Effector memory CD4-positive, alpha-beta T cell (primary cell): Measurements from ENCODE around the gene GINS2.

ENCODE experiments used
- DNase-seq, 3 donors: peaks; one replicate each; pipeline ENCODE4 v3.0.0-alpha.2; 2020
- H3K27ac ChIP-seq: 2 replicates; pipeline ENCODE4 v1.7.0; 2013; ENCODE audit warnings: mild to moderate bottlenecking, low read length, moderate library complexity; ENCODE audit not compliant: insufficient read depth, poor library complexity, severe bottlenecking
- H3K27me3 ChIP-seq: replicated peaks from 2 replicates; pipeline ENCODE4 v1.7.0; 2013; ENCODE audit warnings: mild to moderate bottlenecking, low read length; ENCODE audit not compliant: insufficient read depth, control insufficient read depth, poor library complexity, severe bottlenecking
- H3K36me3 ChIP-seq: 2 replicates; pipeline ENCODE4 v1.7.0; 2013; ENCODE audit warnings: mild to moderate bottlenecking, low read length, moderate library complexity; ENCODE audit not compliant: control insufficient read depth, insufficient read depth
- H3K4me1 ChIP-seq: 2 replicates; pipeline ENCODE4 v1.7.0; 2013; ENCODE audit warnings: low read length, mild to moderate bottlenecking; ENCODE audit not compliant: control insufficient read depth, insufficient read depth, poor library complexity, severe bottlenecking
- H3K4me3 ChIP-seq: 2 replicates; pipeline ENCODE4 v1.7.0; 2013; ENCODE audit warnings: low read length, low read depth, mild to moderate bottlenecking; ENCODE audit not compliant: insufficient read depth, poor library complexity, severe bottlenecking
- H3K9me3 ChIP-seq: 2 replicates; pipeline ENCODE4 v1.7.0; 2013; ENCODE audit warnings: mild to moderate bottlenecking, low read length, moderate library complexity; ENCODE audit not compliant: control insufficient read depth

The GINS2 gene

DNA sequence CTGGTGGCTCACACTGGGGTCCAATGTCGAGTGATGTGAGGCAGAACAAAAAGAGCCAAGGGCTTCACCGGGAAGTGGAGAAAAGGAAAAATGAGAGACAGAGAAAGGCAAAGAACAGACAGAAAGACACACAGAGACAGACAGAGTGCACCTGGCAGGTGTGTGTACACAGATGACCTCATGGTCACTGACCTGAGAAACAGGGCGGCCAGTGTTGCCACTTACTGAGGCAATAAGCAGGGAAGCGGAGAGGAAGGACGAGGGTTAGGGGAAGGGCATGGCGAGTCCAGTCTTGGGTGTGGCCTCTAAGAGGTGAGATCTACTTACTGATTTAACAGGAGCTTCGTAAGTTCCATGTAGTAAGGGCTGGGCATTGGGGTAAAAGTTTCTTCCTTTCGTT, 7.5 kb downstream of the GINS2 start:
- DNase-seq: no peak
- Histone ChIP-seq H3K4me3 (no peak overlapping the region), H3K4me1 (no peaks in the 10 kb centered on the region), H3K9me3 (no peaks in the 10 kb centered on the region), H3K27me3 (no peaks in the 10 kb centered on the region), H3K36me3 (no peaks in the 10 kb centered on the region), H3K27ac (no peak overlapping the region)

DNA sequence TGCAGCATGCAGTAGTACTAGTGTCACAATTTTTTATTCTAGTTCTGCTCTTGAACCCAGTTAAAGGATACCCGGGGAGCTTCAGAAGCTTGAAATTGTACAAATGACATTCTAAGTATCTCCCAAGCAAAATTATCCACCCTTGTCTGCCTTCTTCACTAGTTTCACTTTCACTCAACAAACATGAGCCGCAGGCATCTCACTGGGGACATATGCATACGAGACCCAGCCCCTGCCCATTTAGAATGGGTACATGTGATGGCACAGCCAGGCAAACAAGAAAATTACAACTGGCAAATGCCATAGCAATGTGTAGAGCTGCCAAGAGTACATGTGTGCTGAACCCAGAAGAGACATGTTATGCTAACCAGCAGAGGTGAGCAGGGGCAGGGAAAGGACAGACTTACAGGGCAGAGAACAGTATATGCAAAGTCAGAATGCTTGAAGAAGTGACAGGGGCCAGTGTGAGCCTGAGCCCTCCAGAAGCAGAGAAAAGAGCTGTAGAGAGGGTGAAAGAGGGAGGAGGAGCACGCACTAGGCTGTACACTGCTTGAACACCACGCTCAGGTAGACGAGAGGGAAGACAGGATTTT, 8.3 kb downstream of the GINS2 start:
- no peak overlapping the region for H3K4me3 ChIP-seq
- peaks cover 2% of the 10 kb centered on the region for H3K36me3 ChIP-seq
- H3K4me1 ChIP-seq: no peaks in the 10 kb centered on the region
- H3K27ac ChIP-seq: no peak overlapping the region
- H3K27me3 ChIP-seq: no peaks in the 10 kb centered on the region
- H3K9me3 ChIP-seq: no peaks in the 10 kb centered on the region
- no peak for DNase-seq

DNA sequence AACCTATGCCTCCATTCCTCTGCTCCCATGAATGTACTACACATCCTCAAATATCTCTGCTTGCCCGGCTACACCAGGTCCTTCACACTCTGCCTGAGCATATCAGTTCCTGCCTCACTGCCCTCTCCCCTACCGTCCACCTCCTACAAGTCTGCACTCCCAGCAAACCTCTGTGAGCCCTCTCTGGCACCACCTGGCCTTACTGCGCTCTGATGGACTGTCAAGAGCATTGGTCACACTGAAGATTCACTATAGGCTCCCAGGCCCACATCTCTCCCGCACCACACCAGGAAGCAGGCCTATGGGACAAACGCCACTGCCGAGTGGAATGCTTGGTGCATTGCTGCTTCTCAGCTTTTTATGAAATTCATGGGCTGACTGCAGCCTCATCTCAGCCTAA, 8.9 kb downstream of the GINS2 start:
- peaks cover 7% of the 10 kb centered on the region for H3K36me3 ChIP-seq

DNA sequence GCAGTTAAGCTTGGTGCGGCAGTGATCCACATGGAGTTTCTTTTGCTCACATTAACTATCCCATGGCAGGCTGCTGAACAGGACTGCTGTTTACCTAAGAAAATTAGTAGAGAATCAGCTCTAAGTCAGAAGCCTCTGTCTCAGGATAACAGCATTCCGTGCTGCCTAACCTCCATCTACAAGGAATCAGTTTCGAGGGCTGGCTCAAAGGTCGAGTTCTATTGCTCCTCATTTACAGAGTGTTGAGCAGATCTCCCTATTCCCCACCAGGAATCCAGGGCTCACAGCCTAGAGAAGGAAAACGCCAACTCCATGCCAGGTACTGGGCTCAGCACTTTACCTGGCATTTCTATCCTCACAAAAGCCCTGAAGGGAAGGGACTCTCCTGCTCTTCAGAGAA, 9.9 kb downstream of the GINS2 start:
- DNase-seq: no peak
- H3K36me3 ChIP-seq: peaks cover 14% of the 10 kb centered on the region
- H3K4me3 ChIP-seq: no peak overlapping the region
- no peaks in the 10 kb centered on the region for H3K9me3 ChIP-seq
- H3K4me1 ChIP-seq: no peaks in the 10 kb centered on the region
- no peaks in the 10 kb centered on the region for H3K27me3 ChIP-seq
- no peak overlapping the region for H3K27ac ChIP-seq

More for the DNA sequence above, 8.9 kb downstream of the GINS2 start:
- Histone ChIP-seq H3K27ac (no peak overlapping the region), H3K27me3 (no peaks in the 10 kb centered on the region), H3K4me1 (no peaks in the 10 kb centered on the region), H3K9me3 (no peaks in the 10 kb centered on the region), H3K4me3 (no peak overlapping the region)
- no peak for DNase-seq

DNA sequence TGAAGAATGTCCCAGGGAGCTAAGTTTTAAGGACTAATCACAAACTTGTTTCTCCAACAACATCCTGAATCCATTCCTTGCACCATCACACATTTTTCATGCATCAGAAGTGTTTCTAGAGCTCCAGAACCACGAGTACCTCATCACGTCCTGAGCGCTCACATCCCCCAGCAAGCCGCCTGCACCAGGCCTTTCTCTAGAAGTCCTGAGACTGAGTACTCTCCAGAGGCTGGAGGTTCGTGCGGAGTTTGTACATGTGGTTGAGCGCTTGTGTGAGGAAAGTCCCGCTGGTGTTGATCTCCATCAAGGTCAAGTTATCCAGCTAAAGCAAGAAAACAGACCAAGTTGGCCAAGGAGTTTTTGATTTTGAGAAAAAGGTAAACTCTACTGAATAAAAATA, 10.7 kb downstream of the GINS2 start:
- no peak for DNase-seq
- Histone ChIP-seq H3K27me3 (no peaks in the 10 kb centered on the region), H3K4me1 (no peaks in the 10 kb centered on the region), H3K4me3 (no peak overlapping the region), H3K9me3 (no peaks in the 10 kb centered on the region), H3K27ac (no peak overlapping the region), H3K36me3 (peaks cover 15% of the 10 kb centered on the region)

DNA sequence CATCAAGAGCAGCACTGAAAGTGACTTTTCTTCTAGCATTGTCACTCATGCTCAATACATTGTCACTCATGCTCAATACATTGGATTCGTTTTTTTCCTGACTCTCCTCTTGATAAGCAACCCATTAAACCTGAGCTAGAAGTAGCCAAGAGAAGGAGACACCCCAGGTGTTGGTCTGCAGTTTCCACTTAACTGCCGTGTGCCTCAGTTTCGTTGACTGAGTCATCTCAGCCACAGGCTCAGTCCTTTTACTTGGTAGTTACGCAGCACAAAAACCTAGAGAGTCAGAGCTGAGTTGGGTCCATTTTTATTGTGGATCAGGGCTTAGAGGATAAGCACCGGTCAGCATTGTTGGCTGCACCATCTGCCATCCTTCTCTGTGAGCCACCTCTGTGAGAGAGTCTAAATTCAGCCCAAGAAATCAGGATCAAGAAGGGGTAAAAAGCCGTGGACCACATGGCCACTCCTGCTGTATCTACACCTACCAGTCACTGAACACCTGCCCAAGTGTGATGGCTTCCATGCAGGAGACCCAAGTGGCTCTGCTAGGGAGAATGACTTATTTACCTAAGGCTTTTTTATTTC, 11.3 kb downstream of the GINS2 start:
- no peak overlapping the region for H3K4me3 ChIP-seq
- no peaks in the 10 kb centered on the region for H3K4me1 ChIP-seq
- peaks cover 20% of the 10 kb centered on the region for H3K36me3 ChIP-seq
- H3K27ac ChIP-seq: no peak overlapping the region
- no peak for DNase-seq
- H3K27me3 ChIP-seq: no peaks in the 10 kb centered on the region
- H3K9me3 ChIP-seq: no peaks in the 10 kb centered on the region

DNA sequence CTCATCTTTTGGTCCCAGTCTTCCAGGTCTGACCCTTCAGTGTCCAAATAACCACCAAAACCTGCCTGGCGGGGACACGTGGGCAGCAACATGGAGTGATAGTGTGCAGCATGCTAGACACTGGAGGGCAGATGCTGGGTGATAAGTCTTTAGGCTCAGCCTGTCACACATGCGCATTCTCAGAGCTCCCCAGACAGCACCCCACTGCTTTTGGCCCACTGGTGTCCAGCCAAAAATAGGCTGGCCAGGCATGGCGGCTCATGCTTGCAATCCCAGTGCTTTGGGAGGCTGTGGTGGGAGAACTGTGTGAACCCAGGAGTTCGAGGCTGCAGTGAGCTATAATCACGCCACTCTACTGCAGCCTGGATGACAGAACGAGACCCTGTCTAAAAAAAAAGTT, 12.3 kb downstream of the GINS2 start:
- Histone ChIP-seq H3K27me3 (no peaks in the 10 kb centered on the region), H3K4me1 (no peaks in the 10 kb centered on the region), H3K4me3 (no peak overlapping the region), H3K36me3 (peaks cover 28% of the 10 kb centered on the region), H3K27ac (no peak overlapping the region), H3K9me3 (no peaks in the 10 kb centered on the region)
- DNase-seq: no peak

DNA sequence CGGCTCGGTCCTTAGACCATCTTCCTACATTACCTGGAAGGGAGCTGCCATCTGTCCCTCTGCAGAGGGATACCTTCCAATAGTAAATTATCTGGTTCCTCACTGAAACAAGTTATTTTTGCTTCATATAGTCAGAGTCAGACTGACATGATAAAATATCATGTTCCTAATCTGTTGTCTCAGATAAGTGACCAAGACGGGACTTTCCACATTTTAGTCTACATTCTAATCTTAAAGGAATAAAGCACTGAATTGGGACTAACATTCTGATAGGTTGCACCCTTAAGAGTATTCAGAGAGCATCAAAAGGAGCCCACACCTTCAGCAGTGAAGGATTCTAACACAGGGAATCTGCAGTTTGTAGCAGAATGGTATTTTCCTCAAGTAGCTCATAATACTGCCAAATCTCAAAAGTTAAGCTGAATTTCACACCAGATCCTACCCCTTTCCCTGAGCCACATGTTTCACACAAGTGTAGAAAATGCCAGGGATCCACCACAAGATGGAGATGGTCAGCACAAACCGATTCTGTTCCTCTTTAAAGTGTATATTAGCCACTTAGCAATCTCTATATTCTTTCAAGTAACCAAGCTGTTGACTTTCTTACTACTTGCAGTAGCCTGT, 13.4 kb downstream of the GINS2 start:
- Histone ChIP-seq H3K27me3 (no peaks in the 10 kb centered on the region), H3K4me3 (no peak overlapping the region), H3K27ac (no peak overlapping the region), H3K36me3 (peaks cover 37% of the 10 kb centered on the region), H3K4me1 (no peaks in the 10 kb centered on the region), H3K9me3 (no peaks in the 10 kb centered on the region)
- no peak for DNase-seq

DNA sequence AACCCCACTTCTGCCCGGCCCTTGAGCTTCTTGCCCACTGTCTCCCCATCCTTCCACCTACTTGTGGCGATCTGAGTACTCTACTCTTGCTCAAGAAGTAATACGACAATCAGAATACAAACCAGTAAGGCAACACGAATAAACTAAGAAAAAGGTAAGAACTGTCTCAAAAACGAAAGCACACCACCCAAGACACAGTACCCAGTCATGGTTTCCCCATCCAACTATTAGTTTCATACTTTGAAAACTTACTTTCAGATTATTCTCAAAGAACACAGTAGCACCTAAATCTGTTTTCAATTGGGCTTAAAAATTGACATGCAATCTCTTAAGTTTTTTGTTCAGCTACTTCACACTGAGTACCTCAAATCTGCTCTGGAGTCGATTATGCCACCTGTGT, 13.9 kb downstream of the GINS2 start:
- no peak overlapping the region for H3K27ac ChIP-seq
- H3K4me1 ChIP-seq: no peaks in the 10 kb centered on the region
- no peaks in the 10 kb centered on the region for H3K27me3 ChIP-seq
- H3K36me3 ChIP-seq: peaks cover 41% of the 10 kb centered on the region
- H3K9me3 ChIP-seq: no peaks in the 10 kb centered on the region
- H3K4me3 ChIP-seq: no peak overlapping the region
- no peak for DNase-seq

DNA sequence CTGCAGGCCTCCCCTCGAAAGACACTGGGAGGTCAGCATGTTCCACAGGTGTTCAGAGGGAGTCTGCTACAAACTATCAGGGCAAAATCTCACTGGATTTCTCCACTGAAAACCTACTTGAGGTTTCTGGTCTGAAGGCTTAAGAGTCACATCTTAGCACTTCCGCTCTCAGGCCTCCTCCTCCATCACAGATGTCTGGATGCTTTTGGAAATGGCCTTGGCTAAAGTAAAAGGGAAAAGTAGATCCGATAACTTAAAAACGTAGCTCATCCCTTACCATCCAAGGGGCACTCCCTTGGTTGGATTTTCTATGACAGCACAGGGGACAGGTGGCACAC, 14.4 kb downstream of the GINS2 start:
- DNase-seq: no peak
- H3K9me3 ChIP-seq: no peaks in the 10 kb centered on the region
- peaks cover 46% of the 10 kb centered on the region for H3K36me3 ChIP-seq
- no peak overlapping the region for H3K27ac ChIP-seq
- H3K27me3 ChIP-seq: no peaks in the 10 kb centered on the region
- H3K4me1 ChIP-seq: no peaks in the 10 kb centered on the region
- no peak overlapping the region for H3K4me3 ChIP-seq
